Keratinocyte (primary cell): Measurements from ENCODE around the gene MLXIPL.

Experiments used
- EZH2 ChIP-seq: IDR thresholded peaks from one replicate; pipeline ENCODE4 v1.6.1; 2012; ENCODE audit warnings: inconsistent platforms, mild to moderate bottlenecking, low read length, moderate library complexity
- TF ChIP-seq, protein P1 (sequence below), 3 experiments: IDR thresholded peaks in 1 of 3; conservative IDR thresholded peaks in 1 of 3; optimal IDR thresholded peaks in 1 of 3; 2 replicates in 2 of 3; 3 replicates in 1 of 3; pipeline versions ENCODE3 to v1.5.1; 2011; ENCODE audit warnings: low read length in 3 of 3, mild to moderate bottlenecking in 3 of 3, moderate library complexity in 2 of 3, control low read depth in 1 of 3, inconsistent platforms in 1 of 3; ENCODE audit not compliant: insufficient read depth in 2 of 3; ENCODE audit errors: extremely low read depth in 1 of 3

DNA sequence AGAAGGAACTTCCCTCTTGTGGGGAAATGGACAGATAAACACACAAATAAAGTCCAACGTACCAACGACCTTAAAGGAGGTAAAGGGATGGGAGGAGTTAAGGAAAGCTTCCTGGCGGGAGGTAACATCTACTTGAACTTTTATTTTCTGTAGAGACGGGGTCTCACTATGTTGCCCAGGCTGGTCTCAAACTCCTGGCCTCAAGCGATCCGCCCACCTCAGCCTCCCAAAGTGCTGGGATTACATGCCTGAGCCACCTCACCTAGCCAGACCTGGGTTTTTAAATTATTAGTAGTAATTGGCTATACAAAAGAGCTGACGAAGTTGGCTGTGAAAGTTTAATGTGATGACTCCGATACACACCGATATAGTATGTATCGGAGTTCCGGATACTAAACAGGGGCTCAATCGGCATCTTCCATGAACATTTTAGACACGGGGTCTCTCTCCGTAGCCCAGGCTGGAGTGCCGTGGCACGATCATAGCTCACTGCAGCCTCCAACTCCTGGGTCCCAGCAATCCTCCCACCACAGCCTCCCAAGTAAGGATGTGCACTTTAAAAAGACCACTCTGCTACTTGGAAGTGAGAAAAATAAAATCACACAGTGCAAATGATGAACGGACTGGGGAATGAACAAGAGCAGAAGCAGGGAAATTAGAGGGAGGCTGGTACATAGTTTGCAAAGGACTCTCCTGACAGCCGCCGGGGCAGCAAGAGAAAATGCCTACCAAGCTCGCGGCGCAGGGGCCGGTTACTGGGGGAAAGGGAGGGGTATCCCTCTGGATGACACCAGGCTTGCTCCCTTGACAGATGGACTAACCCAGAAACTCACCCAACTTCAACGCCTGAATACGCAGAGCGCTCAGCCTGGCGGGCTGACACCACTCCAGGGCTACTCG, 67.9 kb downstream of the MLXIPL start:
- no peak for TF ChIP-seq EZH2
- TF ChIP-seq, protein P1, sequence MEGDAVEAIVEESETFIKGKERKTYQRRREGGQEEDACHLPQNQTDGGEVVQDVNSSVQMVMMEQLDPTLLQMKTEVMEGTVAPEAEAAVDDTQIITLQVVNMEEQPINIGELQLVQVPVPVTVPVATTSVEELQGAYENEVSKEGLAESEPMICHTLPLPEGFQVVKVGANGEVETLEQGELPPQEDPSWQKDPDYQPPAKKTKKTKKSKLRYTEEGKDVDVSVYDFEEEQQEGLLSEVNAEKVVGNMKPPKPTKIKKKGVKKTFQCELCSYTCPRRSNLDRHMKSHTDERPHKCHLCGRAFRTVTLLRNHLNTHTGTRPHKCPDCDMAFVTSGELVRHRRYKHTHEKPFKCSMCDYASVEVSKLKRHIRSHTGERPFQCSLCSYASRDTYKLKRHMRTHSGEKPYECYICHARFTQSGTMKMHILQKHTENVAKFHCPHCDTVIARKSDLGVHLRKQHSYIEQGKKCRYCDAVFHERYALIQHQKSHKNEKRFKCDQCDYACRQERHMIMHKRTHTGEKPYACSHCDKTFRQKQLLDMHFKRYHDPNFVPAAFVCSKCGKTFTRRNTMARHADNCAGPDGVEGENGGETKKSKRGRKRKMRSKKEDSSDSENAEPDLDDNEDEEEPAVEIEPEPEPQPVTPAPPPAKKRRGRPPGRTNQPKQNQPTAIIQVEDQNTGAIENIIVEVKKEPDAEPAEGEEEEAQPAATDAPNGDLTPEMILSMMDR (optimal IDR thresholded peaks at IDR 0.05 in 1 of 3, IDR thresholded peaks at IDR 0.05 in 1 of 3, conservative IDR thresholded peaks at IDR 0.05 in 1 of 3; ENCODE audit: extremely low read depth in 1 of 3, insufficient read depth in 2 of 3, low read length in 3 of 3), result no peak
